GM12874 (cell line): ENCODE data around the gene S100P.

Experiments
- CTCF ChIP-seq: IDR thresholded peaks from 2 replicates; pipeline ENCODE4 v1.5.1; 2011; ENCODE audit warnings: low read depth, mild to moderate bottlenecking, control low read depth, low read length, moderate library complexity; ENCODE audit not compliant: insufficient read depth

The S100P gene

GRCh38 chr4:6657242-6658208 lies 36.2 kb upstream of the S100P start:
- no peak for TF ChIP-seq CTCF

GRCh38 chr4:6658209-6658595 lies 35.5 kb upstream of the S100P start:
- no peak for TF ChIP-seq CTCF

DNA sequence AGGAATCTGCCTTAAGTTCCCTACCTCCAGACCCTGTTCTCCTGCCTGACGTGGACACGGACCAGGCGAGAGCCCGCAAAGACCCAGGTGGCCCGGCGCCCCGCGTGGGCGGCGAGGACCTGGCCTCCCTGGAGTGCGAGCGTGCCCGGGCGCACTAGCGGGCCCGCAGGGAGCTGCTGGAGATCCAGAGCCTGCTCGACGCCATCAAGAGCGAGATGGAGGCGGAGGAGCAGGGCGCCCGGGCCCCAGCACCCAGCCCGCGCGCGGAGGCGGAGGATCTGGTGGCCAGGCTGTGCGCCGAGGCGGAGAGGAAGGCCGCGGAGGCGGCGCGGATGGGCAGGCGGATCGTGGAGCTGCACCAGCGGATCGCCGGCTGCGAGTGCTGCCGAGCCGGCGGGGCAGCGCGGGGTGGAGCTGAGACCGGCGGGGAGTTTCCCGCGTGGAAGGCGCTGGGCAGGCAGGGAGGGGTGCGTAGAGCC lies 35.0 kb upstream of the S100P start:
- no peak for TF ChIP-seq CTCF

- TF ChIP-seq CTCF = no peak
Measured at GRCh38 chr4:6659897-6660296, 33.8 kb upstream of the S100P start.

DNA sequence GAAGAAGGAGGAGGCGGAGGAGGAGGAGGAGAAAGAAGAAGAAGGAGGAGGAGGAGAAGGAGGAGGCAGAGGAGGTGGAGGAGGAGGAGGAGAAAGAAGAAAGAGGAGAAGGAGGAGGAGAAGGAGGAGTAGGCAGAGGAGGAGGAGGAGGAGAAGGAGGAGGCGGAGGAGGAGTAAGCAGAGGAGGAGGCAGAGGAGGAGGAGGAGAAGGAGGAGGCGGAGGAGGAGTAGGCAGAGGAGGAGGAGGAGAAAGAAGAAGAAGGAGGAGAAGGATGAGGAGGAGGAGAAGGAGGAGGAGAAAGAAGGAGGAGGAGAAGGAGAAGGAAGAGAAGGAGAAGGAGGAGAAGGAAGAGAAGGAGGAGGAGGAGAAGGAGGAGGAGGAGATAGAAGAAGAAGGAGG lies 33.2 kb upstream of the S100P start:
- no peak for TF ChIP-seq CTCF

GRCh38 chr4:6662591-6662990 lies 31.1 kb upstream of the S100P start:
- TF ChIP-seq CTCF = no peak

DNA sequence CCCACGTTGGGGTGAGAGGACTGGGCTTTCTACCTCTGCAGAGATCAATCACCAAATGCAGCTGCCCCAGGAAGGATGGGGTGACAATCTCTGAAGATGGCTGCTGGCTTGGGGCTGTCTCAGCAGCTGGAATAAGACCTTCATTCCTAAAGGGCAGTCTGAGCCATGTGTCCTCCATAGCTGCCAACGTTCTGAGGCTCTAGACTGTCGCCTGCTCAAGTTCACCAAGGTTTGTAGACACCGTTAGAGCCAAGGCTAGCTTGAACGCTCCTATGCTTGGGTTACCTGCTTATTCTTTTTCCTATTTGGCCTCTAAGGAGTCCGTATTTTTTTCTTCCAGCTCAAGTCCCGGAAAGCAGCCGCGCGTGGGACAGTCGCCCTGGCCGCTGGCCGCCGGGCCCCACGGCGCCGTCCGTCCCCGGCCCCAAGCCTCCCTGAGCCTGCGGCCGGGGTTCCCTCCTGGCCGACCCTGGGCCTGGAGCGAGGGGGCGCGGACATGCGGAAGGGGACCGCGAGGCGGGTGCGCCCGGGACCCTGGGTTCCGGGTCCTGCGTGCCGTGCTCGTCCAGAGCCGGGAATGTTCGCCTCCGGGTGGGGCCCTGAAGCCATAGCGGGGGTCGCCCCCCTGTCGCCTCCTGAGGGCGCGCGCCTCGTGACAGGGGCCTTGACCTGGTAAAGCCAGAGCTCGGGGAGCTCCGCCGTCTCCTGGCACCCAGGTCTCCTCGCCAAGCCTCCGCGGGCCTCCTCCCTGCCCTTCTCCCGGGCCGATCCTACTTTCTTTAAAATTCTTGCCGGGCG lies 29.9 kb upstream of the S100P start:
- no peak for TF ChIP-seq CTCF
